HG03520 (cell line): ENCODE results near the gene B3GALT6.

Experiments
- ATAC-seq: cut with Tn5 transposase; IDR thresholded peaks from one replicate; pipeline ENCODE4 v1.9.1; 2021; ENCODE audit warnings: mild to moderate bottlenecking, moderate library complexity; ENCODE audit not compliant: unreplicated experiment

Gene B3GALT6

DNA sequence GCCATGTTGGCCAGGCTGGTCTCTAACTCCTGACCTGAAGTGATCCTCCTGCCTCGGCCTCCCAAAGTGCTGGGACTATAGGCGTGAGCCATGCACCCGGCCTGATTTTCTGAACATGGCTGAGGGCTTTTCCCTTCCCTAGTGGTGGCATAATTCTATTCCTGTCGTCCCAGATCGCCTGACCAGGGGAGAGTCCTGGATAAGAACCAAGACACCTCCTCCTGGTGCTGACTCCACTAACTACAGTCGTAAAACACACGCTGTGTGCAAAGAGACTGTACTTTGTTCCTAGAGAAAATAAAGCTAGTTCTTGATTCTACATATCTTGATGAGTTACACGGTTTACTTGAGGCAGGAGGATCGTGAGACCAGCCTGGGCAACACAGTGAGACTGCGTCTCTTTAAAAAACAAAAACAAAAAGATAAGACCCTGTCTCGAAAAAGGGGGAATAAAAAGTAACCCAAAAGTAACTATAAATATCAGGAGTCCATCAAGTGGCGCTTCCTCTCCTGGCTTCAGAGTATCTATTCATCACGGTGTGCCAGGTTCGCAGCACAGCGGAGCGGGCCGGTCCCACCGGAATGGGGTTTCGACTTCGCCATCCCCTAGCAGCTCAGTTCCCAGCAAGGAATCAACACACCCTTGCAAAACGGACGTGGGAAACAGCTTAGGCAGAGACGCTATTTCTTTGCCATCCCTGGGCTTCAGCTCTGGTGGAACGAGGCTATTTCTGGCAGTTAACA is 1.2 kb upstream of the B3GALT6 start:
- no peak for ATAC-seq

GRCh38 chr1:1231400-1232207 is 433 bp upstream of the B3GALT6 start, which contains the start of gene SDF4:
Gene SDF4 (minus strand): TSS chr1:1232001. CDS start chr1:1228772, 3,229 bp downstream.
- ATAC-seq = peak; percentile 89

DNA sequence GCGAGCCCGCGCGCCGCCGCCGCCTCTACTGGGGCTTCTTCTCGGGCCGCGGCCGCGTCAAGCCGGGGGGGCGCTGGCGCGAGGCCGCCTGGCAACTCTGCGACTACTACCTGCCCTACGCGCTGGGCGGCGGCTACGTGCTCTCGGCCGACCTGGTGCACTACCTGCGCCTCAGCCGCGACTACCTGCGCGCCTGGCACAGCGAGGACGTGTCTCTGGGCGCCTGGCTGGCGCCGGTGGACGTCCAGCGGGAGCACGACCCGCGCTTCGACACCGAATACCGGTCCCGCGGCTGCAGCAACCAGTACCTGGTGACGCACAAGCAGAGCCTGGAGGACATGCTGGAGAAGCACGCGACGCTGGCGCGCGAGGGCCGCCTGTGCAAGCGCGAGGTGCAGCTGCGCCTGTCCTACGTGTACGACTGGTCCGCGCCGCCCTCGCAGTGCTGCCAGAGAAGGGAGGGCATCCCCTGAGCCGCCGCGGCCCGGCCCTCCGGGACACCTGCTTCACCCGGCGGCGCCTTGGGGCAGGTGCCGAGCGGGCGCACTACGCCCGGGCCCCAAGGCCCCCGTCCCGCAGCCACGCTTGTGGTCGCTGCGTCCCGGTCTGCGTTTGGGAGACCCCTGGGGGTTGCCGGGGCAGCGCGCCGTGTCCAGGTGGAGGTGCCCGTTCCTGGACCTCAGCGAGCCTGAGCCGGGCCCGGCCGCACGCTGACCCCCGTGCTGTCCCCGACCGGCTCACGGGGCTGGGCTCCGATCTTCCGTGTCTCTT is 944 bp downstream of the B3GALT6 start:
- ATAC-seq = no peak

GRCh38 chr1:1233567-1233892 is 1.5 kb downstream of the B3GALT6 start:
- no peak for ATAC-seq

- ATAC-seq = no peak
Observed at GRCh38 chr1:1234180-1234808, 2.3 kb downstream of the B3GALT6 start.

DNA sequence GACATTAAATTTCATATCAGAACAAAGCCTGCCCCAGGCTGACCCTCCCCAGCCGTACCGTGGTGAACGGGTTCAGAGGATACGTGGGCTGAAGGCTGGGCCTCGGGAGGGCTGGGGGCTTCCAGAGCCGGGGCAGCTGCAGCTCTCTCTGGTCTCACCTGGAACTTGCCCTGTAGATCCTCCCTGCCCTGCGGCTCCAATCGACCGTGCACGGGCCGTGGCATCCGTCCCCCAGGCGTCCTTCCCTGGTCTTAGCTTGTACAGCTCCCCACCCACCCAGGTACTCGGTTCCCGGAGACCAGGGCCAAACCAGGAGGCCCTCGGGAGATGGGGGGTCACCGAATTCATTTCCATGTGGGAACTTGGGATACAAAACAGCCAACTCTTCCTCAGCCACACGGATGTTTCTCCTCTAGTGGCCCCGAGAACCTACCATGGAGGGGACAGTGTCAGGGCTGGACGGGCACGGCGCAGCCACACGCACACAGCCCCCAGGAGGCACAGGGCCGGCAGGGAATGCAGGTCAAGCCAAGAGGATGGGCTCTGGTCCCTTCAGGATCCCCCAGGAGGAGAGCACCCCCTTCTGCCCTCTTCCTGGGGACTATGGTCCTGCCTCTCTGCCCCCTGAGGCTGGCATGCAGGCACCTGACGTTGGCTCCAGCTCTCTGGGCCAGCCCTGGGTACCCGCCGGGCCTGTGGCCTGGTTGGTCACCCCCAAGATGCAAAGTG is 3.1 kb downstream of the B3GALT6 start:
- no peak for ATAC-seq

- ATAC-seq = no peak
Observed at GRCh38 chr1:1236176-1236763, 4.2 kb downstream of the B3GALT6 start.

- ATAC-seq = no peak
Observed at GRCh38 chr1:1236945-1237873, 5.2 kb downstream of the B3GALT6 start.

- no peak for ATAC-seq
Observed at GRCh38 chr1:1237874-1238701, 6.1 kb downstream of the B3GALT6 start.

GRCh38 chr1:1238702-1239178 is 6.7 kb downstream of the B3GALT6 start:
- ATAC-seq = no peak

DNA sequence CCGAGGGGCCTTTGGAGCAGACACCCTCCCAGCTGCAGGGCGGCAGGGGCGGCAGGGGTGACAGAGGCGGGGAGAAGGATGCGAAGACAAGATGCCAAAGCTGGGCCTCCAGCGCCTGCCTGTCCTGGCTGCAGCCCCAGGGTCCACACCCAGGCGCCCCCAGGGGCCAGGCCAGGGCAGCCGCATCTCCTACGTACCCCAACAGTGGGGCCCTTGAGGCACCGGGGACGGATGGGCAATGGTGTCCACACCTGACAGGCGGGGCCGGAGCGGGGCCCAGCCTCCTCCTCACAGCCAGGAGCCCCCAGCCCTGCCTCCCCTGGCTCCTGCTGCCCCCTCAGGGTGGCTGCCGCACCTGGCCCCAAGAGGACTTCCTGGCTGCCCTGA is 7.2 kb downstream of the B3GALT6 start:
- no peak for ATAC-seq

DNA sequence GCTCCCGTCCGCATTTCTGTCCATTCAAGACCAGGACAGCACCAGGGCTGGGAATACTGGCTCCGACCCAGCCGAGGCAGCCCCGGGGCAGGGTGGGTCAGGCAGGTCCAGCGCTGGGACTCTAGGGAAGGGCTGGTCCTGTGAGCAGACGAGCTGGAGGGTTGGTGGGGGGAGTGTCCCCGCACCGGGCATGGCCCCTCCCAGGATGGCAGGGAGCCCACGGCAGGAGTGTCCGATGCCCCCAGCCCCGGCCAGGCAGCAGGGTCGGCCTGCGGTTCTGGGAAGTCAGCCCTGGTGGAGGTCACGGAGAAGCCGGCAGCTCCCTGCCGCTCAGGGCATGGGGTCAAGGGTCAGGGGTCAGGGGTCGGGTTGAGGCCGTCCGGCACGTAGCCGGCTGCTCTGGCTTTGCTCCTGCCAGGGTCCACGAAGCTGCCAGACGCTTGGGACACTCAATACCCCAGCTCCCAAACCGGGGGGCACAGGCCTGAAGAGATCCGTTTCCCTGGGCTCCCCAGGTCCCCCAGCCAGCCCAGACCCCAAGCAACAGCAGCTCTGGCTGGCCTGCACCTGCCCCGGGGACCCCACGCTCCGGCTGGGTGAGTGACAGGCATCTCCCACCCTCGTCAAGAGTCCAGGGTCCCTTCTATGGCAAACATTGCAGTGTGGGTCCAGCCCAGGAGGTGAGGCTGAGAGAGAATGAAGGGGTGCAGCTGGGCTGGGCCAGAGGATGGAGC is 7.7 kb downstream of the B3GALT6 start:
- ATAC-seq = no peak

- ATAC-seq = no peak
Observed at GRCh38 chr1:1240348-1240732, 8.3 kb downstream of the B3GALT6 start.

DNA sequence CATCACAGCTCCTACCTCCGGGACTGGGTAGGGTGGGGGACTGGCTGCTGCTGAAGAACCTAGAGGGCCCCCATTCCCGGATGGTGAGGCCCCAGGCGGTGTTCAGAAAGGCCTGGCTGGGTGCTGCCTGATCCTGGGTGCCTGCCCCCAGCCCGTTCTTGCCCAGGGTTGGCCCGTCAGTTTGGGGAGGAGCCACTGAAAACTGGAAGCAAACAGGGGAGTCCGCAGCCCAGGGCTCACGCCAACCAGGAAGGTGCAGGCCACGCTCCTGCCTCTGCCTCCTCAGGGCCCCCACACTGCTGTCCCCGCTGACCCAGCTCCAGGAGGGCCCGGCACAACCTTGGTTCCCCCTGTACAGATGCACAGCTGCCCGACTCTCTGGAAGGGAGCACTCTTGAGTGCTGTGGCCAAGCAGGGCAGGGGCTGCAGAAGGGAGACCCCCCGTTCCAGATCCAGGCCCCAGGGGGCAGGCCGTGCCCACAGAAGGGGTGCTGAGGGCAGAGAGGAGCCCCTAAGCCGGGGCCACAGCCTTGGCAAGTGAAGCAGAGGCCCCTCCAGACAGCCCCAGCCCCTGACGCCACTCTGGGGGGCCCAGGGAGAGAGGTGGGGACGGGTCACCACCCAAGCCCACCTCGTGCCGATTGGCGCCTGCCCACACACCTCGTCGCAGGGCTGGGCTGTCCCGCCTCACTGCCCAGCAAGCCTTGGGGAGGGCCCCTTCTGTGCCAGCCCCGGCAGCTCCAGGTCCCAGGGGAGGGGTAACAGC is 9.0 kb downstream of the B3GALT6 start:
- no peak for ATAC-seq

DNA sequence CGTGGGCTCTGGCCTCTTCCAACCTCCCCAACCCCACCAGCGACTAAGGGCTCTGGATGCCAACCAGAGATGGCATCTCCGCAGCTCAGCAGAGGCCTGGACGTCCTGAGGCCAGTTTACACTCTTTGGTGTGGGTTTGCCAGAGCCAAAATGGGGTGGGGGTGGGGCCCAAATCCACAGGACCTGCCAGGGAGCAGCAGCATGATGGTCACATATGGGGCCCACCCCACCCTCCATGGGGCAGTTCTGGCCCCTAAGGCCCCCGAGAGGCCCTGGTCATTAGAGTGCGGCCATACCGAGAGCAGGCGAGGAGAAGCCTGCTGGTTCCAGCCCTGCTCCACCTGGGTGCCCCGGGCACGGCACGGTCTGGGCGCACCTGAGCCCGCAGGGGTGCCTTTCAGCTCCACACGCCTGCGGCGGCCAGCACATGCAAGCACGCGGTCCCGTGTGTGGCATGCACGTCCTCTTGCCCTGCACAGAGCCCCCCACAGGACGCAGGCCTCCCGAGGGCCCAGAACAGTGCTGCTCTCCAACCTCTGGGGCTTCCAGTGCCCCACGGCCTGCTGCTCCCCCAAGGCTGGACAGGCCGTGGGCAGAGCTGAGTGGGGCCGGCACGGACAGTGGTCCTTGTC is 9.7 kb downstream of the B3GALT6 start:
- no peak for ATAC-seq
